GM12891 (cell line): ENCODE data around the gene KANSL1.

ENCODE experiments used
- POLR2A ChIP-seq: IDR thresholded peaks from 2 replicates; pipeline ENCODE4 v1.6.1; 2011; ENCODE audit warnings: low read depth, low read length, control low read depth
- POLR2AphosphoS5 ChIP-seq: IDR thresholded peaks from 2 replicates; pipeline ENCODE4 v1.6.1; 2011; ENCODE audit warnings: low read depth, low read length, control low read depth
- SPI1 ChIP-seq: IDR thresholded peaks from 2 replicates; pipeline ENCODE4 v1.6.1; 2011; ENCODE audit warnings: low read depth, low read length, control low read depth

GRCh38 chr17:46097497-46097896 is 95.7 kb downstream of the KANSL1 start:
- no peak for TF ChIP-seq POLR2AphosphoS5
- no peak for TF ChIP-seq SPI1
- TF ChIP-seq POLR2A, result no peak
